ENCODE measurements around the gene FAM114A2. TPM values are rescaled to one million over a fixed set of nuclear protein-coding genes. Genes with fewer than 3 reads are reported as not detected.

FAM114A2 gene
- polyA plus RNA-seq, 1 donor from 2014 or later: 24.8 TPM

DNA sequence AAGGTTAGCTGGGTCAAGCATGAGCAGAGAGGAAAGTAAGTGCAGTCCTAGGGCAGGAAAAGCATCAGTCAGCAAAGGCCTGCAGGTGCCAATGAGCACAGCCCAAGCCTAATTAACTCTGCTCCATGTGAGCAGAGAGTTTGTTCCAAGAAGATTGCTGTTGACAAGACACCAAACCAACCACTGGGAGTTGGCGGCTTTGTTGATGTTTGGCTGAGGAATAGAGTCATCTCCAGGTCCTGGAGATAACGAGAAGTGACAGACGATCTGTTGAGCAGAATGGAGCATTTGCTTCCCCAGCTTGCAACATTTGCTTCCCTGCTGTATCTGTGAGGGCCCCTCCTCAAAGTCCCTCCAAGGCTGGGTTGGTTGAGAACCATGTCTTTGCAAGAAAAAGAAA is 68.2 kb downstream of the FAM114A2 start:
- no peaks in the 10 kb centered on the region for H3K36me3 ChIP-seq (ENCODE audit: insufficient read depth, low read length)
- H4K20me1 ChIP-seq (ENCODE audit: insufficient read depth): no peaks in the 10 kb centered on the region
- no peak overlapping the region for H3K27ac ChIP-seq (ENCODE audit: low read length)
- H2AFZ ChIP-seq (ENCODE audit: low read depth, low read length): no peak overlapping the region
- H3K9me2 ChIP-seq (ENCODE audit: insufficient read depth, low read length): no peaks in the 10 kb centered on the region
- H3F3A ChIP-seq (ENCODE audit: insufficient read depth, low read length, poor library complexity, severe bottlenecking): no peaks in the 10 kb centered on the region
- H3K4me3 ChIP-seq (ENCODE audit: low read length): no peak overlapping the region
- no peaks in the 10 kb centered on the region for H3K27me3 ChIP-seq (ENCODE audit: insufficient read depth, low read depth, low read length)
- no peaks in the 10 kb centered on the region for H3K9me3 ChIP-seq (ENCODE audit: low read length)
- no peak overlapping the region for H3K4me2 ChIP-seq (ENCODE audit: low read length)
- TF ChIP-seq SMC3 (conservative IDR thresholded peaks at IDR 0.05; ENCODE audit: poor library complexity) (no peak), MXI1 (conservative IDR thresholded peaks at IDR 0.05; ENCODE audit: poor library complexity, severe bottlenecking) (no peak), POLR2AphosphoS5 (IDR thresholded peaks at IDR 0.05) (no peak), RAD21 (conservative IDR thresholded peaks at IDR 0.05) (no peak), EZH2 (IDR thresholded peaks at IDR 0.05; ENCODE audit: borderline replicate concordance, insufficient read depth, low read length, poor library complexity, severe bottlenecking) (no peak), EP300 (conservative IDR thresholded peaks at IDR 0.05; ENCODE audit: poor library complexity, severe bottlenecking) (no peak), TAF1 (IDR thresholded peaks at IDR 0.05; ENCODE audit: low read depth) (no peak)
- TF ChIP-seq, protein P1, sequence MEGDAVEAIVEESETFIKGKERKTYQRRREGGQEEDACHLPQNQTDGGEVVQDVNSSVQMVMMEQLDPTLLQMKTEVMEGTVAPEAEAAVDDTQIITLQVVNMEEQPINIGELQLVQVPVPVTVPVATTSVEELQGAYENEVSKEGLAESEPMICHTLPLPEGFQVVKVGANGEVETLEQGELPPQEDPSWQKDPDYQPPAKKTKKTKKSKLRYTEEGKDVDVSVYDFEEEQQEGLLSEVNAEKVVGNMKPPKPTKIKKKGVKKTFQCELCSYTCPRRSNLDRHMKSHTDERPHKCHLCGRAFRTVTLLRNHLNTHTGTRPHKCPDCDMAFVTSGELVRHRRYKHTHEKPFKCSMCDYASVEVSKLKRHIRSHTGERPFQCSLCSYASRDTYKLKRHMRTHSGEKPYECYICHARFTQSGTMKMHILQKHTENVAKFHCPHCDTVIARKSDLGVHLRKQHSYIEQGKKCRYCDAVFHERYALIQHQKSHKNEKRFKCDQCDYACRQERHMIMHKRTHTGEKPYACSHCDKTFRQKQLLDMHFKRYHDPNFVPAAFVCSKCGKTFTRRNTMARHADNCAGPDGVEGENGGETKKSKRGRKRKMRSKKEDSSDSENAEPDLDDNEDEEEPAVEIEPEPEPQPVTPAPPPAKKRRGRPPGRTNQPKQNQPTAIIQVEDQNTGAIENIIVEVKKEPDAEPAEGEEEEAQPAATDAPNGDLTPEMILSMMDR (IDR thresholded peaks at IDR 0.05; ENCODE audit: poor library complexity, severe bottlenecking): no peak
- TF ChIP-seq, protein P2, sequence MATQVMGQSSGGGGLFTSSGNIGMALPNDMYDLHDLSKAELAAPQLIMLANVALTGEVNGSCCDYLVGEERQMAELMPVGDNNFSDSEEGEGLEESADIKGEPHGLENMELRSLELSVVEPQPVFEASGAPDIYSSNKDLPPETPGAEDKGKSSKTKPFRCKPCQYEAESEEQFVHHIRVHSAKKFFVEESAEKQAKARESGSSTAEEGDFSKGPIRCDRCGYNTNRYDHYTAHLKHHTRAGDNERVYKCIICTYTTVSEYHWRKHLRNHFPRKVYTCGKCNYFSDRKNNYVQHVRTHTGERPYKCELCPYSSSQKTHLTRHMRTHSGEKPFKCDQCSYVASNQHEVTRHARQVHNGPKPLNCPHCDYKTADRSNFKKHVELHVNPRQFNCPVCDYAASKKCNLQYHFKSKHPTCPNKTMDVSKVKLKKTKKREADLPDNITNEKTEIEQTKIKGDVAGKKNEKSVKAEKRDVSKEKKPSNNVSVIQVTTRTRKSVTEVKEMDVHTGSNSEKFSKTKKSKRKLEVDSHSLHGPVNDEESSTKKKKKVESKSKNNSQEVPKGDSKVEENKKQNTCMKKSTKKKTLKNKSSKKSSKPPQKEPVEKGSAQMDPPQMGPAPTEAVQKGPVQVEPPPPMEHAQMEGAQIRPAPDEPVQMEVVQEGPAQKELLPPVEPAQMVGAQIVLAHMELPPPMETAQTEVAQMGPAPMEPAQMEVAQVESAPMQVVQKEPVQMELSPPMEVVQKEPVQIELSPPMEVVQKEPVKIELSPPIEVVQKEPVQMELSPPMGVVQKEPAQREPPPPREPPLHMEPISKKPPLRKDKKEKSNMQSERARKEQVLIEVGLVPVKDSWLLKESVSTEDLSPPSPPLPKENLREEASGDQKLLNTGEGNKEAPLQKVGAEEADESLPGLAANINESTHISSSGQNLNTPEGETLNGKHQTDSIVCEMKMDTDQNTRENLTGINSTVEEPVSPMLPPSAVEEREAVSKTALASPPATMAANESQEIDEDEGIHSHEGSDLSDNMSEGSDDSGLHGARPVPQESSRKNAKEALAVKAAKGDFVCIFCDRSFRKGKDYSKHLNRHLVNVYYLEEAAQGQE (IDR thresholded peaks at IDR 0.05; ENCODE audit: borderline replicate concordance): no peak
- no peaks in the 10 kb centered on the region for H3K79me2 ChIP-seq (replicated peaks; ENCODE audit: insufficient read depth, low read length)
- no peak overlapping the region for H3K9ac ChIP-seq (ENCODE audit: low read length)

DNA sequence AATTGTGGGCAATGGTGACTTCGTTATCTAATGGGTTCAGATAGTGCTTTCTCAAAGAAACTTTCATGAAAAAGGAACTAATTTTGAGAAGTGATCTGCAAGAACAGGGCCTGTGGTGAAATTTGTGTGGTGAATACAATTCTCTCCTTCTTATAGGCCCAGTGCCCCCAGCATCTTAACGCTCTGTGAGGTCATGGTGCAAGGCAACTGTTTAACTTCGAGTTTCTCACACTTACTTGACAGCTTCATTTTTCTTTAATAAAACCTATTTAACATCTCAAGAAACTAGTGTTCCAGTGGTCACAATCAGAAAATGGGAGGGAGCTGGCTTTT is 69.2 kb downstream of the FAM114A2 start:
- TF ChIP-seq SMC3 (conservative IDR thresholded peaks at IDR 0.05; ENCODE audit: poor library complexity) (no peak), EZH2 (IDR thresholded peaks at IDR 0.05; ENCODE audit: borderline replicate concordance, insufficient read depth, low read length, poor library complexity, severe bottlenecking) (no peak), POLR2AphosphoS5 (IDR thresholded peaks at IDR 0.05) (no peak)
- TF ChIP-seq, protein P1 (IDR thresholded peaks at IDR 0.05; ENCODE audit: poor library complexity, severe bottlenecking): no peak
- H3K27me3 ChIP-seq (ENCODE audit: insufficient read depth, low read depth, low read length): no peaks in the 10 kb centered on the region
- no peaks in the 10 kb centered on the region for H3K36me3 ChIP-seq (ENCODE audit: insufficient read depth, low read length)
- H3K79me2 ChIP-seq (replicated peaks; ENCODE audit: insufficient read depth, low read length): no peaks in the 10 kb centered on the region
- no peak overlapping the region for H3K4me2 ChIP-seq (ENCODE audit: low read length)
- H3K4me3 ChIP-seq (ENCODE audit: low read length): no peak overlapping the region
- no peak overlapping the region for H3K27ac ChIP-seq (ENCODE audit: low read length)
- H3F3A ChIP-seq (ENCODE audit: insufficient read depth, low read length, poor library complexity, severe bottlenecking): no peaks in the 10 kb centered on the region
- no peaks in the 10 kb centered on the region for H4K20me1 ChIP-seq (ENCODE audit: insufficient read depth)
- H3K9me2 ChIP-seq (ENCODE audit: insufficient read depth, low read length): no peaks in the 10 kb centered on the region
- H2AFZ ChIP-seq (ENCODE audit: low read depth, low read length): no peak overlapping the region
- H3K9me3 ChIP-seq (ENCODE audit: low read length): no peaks in the 10 kb centered on the region
- H3K9ac ChIP-seq (ENCODE audit: low read length): no peak overlapping the region
